HG02981 (cell line): ENCODE data around the gene FKBP8.

Experiments
- ATAC-seq: cut with Tn5 transposase; IDR thresholded peaks from one replicate; pipeline ENCODE4 v1.9.1; 2021; ENCODE audit warnings: mild to moderate bottlenecking, moderate library complexity; ENCODE audit not compliant: unreplicated experiment

Gene FKBP8

GRCh38 chr19:18487576-18488402 is 55.6 kb downstream of the FKBP8 start:
- ATAC-seq: no peak

GRCh38 chr19:18486746-18487145 is 56.6 kb downstream of the FKBP8 start:
- no peak for ATAC-seq

- no peak for ATAC-seq
These were observed 58.4 kb downstream of the FKBP8 start for GRCh38 chr19:18484992-18485391.

- no peak for ATAC-seq
These were observed 60.1 kb downstream of the FKBP8 start for GRCh38 chr19:18483119-18483890.
